Measurements from ENCODE around the gene NALF2.

The NALF2 gene

DNA sequence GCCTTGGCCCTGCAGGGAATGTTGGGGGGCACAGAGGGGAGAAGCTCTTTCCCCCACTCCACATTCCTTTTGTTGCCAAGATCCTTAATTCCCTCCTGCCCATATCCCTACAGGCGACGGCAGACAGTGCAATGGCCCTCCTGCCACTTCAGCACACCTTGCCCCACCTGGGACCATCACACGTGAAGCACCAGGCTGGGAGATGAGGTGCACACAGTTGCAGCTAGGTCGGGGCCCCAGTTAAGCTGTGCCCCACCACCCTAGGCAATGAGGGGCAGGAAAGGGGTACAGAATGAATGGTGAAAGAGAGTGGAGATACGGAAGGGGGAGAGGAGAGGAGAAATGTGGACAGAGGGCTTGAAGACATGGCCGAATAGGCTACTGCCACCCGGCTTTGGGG is 26.2 kb downstream of the NALF2 start:
- DNase-seq: no peak

DNA sequence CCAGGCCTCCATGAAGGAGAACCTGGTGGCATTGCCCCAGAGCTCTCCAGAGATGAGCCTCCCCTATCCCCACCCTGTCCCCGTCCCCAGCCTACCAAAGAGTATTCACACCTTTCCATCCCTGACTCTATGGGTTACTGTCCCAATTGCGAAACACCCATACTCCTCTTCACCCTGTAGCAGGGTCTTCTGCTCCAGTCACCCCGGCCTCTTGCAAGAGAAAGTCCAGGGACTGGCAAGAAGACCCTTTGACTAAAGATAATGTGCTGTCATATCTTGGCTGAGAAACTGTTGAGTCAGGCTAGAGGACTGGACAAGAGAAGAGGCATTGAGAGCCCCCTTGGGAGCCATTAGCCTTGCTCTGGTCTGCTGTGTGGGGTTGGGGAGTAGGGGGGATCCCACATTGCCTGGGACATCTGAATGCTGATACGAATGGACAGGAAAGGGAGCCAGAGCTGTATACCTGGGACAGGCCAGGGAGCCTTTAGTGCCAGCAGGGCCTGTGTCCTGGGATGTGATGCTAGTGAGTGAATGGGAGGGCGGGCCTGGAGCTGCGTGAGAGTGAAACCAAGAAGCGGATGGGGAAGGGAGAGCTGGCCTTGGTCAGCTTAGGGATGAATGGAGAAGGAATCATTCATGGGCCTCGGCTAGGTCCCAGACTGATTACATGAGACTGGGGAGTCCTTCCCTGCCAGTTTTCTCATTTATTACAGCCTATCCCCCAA is 27.1 kb downstream of the NALF2 start:
- no peak for DNase-seq

DNA sequence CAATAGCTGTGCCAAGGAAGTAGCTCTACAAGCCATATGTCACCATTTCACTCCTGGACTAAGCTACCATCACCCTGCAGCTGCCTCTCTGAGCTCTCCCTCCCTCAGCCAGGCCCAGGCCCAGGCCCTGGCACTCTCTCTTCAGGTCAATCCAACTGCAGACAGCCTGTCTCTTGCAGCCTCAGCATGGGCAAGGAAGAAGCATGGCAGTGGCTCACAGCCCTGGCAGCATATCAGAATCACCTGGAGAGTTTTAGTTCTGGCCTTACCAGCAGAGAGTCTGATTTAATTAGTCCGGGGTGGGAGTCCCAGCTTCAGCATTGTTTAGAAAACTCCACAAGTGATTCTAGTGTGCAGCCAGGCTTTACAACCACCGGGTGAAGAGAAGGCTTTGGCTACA is 31.5 kb downstream of the NALF2 start:
- no peak for DNase-seq

DNA sequence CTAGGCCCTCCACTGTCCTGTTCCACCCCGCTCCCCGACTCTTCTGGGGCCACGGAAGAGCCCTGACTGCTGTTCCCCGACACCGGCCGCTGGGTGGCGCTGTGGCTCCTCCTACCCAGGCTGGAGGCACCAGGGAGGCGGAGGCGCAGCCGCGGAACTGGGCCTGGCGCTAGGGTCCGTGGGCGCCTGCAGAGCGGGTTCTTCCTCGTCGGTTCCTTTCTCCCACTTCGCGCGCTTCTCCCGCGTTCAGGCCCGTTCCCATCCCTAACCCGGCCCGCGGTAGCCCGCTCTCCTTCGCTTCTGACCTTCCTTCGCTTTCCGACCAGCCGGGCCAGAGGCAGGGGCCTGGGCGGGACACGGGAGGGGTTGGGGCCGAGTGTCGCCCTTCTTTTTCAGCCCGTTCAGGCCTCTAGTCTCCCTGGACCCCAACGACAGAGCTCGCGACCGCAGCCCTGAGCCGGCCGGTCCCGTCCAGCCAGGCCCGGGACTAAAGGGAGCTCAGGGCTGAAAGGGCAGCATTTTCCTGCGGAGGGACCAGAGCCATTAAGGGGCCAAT is 34.3 kb downstream of the NALF2 start:
- no peak for DNase-seq

DNA sequence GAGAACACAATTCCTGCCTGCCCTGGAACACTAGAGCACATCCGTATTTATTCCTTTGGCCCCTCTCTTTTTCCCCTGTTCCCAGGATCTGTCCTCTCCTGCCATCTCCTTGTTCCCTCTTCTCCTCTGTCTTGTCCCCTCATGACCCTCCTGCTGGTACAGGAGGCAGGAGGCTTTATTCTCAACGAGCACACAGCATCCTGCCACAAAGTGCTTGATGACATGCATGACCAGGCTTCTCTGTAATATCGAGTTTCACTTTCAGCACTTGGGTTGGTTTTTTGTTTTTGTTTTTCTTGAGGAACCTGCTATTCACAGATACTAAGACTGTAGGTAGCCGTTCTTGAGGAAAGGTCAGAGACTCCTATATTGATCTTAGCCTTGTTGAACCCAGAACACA is 35.3 kb downstream of the NALF2 start:
- DNase-seq: no peak

DNA sequence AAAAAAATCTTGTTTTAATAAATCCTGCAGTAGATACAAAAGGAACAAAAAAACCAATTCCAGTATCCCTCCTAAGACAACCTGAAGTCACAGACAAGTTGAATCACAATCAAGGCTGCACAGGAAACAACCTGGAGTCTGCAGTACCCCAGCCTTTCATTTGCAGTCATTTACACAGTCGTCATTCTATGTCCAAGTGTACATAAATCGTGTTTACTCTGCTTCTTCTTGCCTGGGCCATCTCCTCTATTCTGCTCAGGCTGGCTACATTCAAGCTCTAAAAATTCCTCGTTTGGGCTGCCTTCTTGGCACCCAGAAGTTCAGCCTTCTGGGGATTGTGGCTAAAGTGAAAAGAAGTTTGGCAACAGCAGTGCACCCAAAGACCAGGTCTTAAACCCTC is 37.8 kb downstream of the NALF2 start:
- no peak for DNase-seq

DNA sequence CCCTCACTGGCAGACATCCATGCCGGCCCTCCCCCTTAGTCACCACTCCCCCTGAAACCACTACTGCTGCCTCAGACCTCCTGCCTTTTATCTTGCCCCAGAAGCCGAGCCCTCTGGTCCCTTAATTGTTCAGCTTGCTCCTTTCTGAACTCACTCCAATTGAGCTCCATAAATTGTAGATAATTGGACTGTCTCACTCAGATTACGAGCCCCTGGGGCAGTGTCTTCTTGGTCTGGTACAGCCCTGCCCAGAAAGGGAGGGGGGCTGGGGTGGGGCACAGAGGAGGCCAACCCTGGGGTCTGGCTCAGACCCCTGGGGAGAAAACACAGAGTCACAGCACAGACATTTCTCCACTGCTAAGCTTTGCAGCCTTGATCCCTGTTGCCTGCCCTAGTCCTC is 39.4 kb downstream of the NALF2 start:
- no peak for DNase-seq

DNA sequence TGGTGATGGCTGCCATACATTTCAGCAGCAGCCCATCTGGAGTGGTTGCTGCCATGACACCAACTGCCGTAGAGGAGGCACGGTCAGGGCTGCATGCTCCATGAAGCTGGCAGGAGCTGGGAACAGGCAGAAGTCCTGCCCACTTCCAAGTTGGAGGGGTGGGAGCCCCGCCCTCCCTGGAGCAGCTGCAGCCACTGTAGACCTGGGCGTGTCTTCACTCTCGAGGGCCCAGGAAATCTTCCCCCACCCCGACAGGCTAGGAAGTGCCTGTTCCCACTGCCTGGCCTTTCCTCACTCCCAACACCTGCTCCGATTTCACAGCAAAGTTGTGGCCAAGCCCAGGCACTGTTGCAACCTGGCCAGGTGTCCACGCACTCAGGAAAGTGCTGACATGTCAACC is 42.3 kb downstream of the NALF2 start:
- no peak for DNase-seq

DNA sequence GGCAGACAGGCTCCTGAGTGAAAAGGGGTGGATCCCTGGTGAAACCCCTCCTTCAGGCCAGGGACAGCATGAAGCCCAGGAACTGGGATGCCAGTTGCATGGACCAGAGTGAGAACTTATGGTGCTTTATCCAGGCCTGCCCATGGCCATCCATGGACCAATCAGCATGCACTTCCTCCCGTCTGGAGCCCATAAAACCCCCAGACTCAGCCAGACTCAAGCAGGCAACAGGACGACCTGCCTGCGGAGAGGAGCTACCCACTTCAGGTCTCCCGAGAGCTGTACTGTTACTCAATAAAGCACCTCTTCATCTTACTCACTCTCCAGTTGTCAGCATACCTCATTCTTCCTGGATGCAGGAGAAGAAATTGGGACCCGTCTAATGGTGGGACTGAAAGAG is 42.9 kb downstream of the NALF2 start:
- no peak for DNase-seq

DNA sequence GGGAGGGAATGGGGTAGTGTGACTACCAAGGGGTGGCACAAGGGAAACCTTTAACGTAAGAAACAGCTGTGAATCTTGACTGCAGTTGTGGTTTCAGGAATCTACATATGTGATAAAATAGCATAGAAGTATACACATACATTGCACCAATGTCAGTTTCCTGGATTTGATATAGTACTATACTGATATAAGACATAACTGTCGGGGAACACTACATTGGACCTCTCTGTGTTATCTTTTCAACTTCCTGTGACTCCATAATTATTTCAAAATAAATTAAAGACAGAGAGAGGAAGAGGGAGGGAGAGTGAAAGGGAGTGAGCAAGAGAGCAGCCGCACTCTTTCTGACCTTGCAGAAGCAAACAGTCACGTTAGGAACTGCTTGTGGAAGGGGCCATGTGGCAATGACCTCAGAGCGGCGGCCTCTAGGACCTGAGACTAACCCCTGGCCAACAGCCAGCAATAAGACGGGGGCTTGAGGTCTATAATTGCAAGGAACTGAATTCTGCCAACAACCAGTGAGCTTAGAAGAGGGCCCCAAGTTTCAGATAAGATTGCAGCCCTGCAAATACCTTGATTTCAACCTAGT is 47.4 kb downstream of the NALF2 start:
- DNase-seq: no peak

DNA sequence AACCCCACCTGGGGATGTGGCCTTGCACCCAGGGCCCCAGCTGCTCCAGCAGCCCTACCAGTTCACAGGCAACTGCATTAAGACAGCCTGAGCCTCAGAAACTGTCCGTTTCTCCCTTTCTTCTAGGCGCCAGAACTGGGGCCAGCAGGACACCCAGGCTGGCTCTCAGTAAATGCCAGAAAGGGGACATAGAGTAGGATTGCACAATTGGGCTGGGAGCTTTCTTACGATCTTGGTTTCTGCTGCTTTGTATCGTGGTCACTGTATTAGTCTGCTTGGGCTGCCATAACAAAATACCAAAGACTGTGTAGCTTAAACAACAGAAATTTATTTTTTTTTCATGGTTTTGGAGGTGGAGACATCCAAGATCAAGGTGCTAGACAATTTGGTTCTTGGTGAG is 48.4 kb downstream of the NALF2 start:
- DNase-seq: no peak
